ENCODE measurements around the gene PHF20.
"Not testable (repeated sequence)": the region's sequence is repeated elsewhere in the genome, so short reads cannot be mapped to it uniquely, and the experiment has no call there.

PHF20 gene

DNA sequence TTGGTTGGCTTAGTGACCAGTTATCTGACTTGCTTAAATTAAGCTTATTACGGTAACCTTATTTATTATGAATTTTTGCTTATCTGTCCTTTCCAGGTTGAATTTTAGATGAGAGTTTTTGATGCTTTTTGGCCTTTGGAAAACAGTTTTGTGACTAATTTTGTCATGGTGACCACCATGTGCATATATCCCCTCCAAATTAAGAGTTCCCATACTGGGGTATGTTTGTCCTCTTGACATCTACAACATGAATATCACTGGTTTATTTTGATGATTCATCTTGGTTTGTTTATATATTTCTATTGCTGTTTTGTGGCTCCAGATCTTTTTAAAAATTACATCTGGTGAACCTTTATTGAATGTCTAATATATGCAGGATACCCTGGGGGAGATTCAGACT, 61.4 kb downstream of the PHF20 start:
- no peak for DNase-seq

DNA sequence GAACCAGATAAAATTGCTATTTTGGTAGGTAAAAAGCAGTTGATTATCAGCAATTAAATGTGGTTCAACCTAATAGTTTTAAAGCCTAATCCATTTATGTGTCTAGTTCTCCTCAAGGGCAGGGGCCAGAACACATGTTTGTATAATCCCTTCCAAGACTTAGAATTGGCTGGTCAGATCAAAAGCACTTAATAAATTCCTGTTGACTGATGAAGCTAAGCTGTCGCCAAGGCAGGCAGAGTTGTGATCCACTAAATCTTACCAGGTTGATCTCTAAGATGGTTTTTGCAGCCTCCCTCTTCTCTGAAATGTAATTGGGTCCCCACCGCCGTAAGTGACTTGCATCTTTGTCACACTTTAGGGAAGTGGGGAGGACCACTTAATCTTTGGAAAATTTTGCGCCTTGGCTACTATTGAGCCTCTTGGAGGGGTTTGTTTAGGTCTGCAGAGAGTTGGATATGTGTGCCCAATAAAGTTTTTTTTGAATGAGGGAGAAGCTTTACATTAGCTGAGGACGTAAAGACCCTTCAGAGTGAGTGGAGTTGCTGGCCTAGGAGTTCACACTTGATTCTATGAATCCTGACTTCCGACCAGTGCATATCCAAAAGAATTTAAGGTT, 65.9 kb downstream of the PHF20 start:
- no peak for DNase-seq

DNA sequence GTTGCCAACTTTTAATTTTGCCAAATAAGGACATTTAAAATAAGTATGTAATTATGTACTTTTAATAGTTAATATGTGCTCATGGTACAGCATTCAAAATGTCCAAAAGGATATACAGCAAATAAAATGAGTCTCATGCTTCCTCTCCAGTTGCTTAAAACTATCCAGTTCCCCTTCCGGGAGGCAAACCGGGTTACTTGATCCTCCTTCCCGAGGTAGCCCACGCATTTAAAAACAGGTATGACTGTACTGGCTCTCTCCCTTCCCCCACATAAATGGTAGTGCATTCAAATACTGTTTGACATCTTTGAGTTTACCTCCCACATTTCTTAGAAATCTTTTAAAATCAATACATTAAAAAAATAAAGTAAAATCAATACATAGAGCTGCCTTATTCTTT, 66.4 kb downstream of the PHF20 start:
- DNase-seq: no peak

DNA sequence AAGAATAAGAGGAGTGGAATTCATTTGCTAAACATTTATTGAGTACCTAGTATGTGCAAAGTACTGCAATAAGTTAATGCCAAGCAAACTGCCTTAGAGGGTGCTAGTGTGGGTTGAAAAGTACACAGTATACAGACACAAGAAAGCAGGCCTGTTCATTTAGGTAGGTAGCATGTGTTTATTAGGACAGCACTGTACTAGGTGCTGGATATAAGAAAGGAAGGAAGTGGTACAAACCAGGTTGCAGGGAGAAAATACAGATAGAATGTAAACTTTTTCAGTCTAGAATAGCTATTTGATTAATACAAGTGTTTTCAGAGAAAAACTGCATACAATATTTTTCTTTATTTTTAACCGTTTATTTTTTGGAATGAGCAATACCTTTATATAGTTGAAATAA, 68.1 kb downstream of the PHF20 start:
- no peak for DNase-seq

DNA sequence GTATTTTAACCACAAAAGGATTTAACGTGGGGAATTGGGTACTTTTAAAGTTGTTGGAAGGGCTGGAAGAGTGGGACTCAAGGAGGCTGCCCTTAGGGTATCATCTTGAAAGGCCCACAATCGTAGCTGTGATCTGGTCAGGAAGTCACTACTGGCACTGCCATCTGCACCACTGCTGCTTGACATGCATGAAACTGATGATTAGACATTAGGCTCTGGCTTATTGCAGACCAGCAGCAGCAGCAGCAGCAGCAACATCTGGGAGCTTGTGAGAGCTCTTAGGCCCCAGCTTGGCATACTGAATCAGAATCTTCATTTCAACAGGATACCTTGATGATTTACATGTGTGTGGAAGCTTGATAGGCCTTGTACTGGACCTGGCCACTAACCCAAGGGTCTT, 68.6 kb downstream of the PHF20 start:
- no peak for DNase-seq

DNA sequence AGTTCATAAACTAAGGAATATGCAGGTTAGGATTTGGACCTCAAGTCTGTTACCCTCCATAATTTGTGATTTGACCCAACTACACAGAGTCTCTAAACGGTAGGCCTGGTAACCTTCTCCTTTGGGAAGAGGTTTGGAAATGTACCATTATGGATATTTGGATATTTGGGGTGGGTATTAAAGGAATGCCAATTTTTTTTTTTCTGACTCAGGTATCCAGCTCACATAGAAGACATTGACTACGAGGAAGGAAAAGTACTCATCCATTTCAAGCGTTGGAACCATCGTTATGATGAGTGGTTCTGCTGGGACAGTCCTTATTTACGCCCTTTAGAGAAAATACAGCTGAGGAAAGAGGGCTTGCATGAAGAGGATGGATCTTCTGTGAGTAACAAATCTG, 70.5 kb downstream of the PHF20 start:
- no peak for DNase-seq

DNA sequence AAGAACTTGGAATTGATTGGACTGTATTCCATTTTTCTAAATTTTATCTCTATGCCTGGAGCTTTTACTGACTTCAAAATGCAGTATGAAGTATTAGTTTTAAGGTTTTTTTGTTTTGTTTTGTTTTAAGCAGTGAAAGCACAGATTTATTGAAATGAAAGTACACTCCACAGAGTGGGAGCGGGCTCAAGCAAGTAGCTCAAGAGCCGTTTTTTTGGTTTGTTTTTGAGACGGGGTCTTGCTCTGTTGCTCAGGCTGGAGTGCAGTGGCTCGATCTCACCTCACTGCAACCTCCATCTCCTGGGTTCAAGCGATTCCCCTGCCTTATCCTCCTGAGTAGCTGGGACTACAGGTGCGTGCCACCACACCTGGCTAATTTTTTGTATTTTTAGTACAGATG, 72.1 kb downstream of the PHF20 start:
- not testable (repeated sequence) for DNase-seq

DNA sequence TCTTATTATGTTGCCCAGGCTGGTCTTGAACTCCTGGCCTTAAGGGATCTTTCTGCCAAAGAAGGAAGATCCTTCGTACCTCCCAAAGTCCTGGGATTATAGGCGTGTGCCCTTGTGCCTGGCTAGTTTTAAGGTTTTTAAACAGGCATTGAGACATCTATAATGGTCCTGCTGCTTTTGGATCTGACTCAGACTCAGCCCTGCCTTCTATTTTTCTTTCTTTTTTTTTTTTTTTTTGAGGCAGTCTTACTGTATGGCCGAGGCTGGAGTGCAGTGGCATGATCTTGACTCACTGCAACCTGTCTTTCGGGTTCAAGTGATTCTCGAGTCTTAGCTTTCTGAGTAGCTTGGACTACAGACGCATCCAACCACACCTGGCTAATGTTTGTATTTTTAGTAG, 73.7 kb downstream of the PHF20 start:
- DNase-seq: no peak

DNA sequence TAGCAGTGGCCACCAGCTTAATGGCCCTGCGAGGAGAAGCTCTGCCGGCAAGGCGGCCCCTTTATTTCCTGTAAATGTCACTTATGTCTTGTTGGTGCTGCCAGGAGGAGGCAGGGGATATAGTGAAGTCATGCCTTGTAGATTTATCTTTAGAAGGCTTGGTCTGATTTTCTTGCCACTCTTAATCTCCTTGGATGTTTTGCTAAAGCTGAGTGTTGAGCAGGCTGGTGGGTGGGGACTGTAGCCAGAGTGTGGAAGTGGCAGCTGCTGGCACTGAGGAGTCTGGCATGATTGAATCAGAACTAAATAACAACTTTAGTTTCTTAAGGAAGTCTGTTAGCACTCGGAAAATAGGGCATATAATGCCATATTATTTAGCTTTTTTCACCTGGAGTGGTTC, 77.9 kb downstream of the PHF20 start:
- peak in 28 of 56 donors; percentile 3 to 57 (median 16) for DNase-seq

DNA sequence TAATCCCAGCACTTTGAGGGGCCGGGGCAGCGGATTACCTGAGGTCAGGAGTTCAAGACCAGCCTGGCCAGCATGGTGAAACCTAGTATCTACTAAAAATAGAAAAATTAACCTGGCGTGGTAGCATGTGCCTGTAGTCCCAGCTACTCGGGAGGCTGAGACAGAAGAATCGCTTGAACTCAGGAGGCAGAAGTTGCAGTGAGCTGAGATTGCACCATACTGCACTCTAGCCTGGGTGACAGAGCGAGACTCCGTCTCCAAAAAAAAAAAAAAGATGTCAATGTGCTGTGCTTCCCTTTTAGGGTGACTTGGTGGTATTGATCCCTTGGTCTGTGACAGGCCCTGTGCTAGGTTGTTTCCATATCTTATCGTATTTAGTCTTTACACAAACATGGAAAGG, 79.8 kb downstream of the PHF20 start:
- DNase-seq: peak in 1 of 56 donors; percentile 11

DNA sequence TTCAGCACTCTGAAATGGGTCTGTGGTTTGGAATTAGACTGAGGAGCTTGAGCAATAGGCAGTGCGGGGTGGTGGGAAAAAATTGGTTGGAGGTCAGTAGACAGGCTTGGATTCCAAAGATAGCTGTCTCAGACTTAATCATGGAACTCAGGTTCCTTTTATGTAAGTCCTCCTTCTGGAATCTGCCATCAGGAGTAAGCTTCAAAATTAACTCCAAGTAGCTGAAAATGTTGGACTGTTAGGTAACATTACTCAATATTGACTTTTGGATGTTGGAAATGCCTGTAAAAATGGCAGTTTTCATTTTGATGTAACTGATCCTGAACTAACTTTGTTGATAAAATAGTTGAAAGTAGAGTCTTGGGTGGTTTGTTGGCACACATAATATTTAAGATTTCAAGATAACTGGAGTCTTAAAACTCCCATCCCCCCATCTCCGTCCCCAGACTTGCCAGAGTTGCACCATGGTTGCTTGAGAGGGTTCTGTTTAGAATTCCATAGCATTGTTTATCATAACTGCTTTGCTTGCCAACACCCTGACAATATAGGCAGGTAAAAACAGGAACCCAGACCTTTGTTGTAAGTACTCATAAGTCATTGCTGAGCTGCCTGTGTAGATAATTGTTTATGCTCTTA, 83.0 kb downstream of the PHF20 start:
- DNase-seq: no peak

DNA sequence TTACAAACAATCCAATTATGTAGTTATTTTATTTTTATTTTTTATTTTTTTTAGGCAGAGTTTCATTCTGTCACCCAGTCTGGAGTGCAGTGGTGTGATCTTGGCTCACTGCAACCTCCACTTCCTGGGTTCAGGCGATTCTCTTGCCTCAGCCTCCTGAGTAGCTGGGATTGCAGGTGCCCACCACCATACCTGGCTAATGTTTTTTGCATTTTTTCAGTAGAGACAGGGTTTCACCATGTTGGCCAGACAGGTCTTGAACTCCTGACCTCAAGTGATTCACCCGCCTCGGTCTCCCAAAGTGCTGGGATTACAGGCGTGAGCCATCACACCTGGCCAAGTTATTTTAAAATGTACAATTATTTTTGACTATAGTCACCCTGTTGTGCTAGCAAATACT, 83.8 kb downstream of the PHF20 start:
- DNase-seq: not testable (repeated sequence)

DNA sequence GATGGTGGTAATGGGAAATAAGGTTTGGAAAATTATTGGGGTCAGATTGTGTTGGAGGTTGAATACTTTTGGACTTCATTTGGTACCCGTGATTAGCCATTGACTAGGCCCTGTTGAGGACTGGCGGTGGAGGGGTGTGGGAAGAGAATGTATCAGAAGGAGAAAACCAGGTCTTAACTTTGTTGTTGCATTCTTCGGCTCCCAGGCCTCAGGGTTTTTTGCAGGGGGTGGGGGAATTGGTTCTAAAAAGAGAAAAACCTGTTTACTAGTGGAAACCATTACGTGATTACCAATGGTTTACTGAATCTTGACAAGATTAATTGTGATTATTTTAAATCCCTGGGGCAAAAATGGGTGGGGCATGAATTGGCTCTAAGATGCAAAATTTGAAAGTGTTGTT, 85.1 kb downstream of the PHF20 start:
- no peak for DNase-seq

DNA sequence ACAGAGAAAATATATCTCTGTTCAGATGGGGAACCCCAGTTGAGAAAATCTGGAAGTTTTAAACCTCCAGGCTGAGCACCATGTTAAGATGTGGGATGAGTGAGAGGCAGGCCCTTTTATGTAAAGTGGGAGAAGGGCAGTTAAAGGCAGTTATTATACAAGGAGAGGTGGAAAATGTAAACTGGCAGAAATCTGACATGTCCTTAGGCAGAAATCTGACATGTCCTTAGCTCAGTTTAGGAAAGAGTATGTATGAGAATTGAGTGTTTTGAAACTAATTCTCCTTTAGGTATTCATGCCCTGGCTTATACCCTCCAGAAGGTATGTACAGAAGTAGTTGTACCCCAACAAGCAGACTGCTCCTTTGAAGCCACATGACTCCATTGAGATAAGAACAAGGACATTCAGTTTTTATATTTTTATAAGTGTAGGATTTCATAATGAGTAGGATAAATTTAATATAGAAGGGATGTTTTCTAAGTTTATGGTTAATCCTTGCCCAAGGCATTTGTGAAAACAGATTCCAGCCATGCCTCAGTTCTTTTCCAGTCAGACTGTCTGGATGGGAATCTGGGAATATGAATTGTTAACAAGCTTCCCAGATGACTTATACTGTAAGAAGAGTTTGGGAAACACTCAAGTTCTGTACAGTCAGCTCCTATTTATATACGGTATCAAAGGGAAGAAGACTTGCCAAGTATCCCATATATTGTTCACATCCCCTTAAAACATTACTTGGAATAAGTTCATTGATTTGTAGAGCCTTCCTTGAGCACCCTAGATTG, 94.8 kb downstream of the PHF20 start:
- no peak for DNase-seq

DNA sequence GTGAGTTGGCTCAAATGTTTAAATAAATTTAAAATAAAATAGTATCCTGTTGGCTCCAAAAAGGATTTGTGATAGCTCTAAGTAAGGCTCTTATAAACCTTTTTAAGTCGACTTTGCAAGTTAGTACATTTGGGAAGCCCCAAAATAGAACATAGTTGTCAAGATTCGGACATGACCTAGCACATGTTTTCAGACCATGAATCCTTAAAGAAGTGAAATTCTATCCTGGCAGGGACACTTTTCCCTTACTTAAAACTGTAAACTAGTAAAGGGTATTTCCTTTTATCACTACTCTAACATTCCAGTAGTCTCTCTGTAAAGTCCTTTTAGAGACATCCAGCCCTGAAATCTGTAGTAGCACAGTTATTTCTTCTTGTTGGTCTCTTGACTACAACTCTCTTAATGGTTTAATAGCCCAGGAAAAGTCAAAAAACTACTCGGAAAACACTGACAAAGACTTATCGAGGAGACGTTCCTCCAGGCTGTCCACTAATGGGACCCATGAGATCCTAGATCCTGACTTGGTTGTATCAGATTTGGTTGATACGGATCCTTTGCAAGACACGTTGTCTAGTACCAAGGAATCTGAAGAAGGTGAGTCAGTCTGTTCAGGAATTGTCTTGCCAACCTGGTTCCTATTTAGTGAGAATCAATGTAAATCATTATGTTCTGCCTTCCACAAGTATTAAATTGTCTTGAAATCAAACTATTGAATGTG, 98.9 kb downstream of the PHF20 start:
- no peak for DNase-seq

DNA sequence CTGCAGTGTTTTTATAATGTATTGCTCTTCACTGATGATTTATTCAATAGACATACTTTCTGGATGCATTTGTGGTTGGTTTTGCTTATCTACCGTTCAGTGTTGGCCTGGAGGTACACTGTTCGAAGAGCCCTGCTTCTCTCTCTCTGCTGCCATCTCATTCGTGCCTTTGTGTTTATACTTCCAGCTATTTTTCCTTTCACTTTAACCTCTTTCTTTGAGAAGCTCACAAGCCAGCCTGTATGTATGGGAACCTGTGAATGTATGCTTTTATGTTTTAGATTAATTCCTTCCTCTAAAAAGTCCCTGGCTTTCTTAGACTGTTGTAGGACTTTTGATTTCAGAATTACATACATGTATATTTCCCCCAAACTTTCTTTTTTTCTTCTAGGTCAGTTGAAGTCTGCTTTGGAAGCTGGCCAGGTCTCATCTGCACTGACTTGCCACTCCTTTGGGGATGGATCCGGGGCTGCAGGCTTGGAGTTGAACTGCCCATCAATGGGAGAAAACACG, 99.5 kb downstream of the PHF20 start:
- peak in 1 of 56 donors; percentile 27 for DNase-seq

DNA sequence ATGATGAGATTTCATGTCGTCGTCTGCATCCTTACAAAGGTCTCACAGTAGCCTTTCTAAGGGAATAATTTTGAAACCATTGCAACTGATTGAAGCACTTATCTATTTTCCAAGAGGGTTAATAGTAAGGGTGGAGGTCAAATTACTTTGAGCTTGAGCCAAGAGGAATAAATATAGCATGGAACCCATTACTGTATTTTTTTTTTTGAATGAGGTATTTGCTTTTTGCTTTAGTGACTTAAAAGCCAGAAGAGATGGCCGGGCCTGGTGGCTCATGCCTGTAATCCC, 104.2 kb downstream of the PHF20 start:
- DNase-seq: no peak

DNA sequence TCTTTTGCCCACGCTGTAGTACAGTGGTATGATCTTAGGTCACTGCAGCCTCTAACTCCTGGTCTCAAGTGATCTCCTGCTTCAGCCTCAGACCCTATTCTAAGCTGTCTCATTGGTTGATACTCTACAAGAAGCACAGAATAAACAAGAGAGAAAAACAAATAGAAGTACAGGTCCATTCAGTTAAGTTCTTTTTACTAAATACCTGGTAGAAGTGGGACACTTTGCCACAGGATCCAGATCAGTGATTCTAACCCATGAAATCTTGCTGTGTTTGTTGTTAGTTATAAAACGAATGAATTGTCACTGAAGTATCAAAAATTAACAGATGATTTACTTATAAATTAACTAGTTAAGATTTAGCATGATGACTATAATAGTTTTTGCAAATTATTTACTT, 105.8 kb downstream of the PHF20 start:
- DNase-seq: no peak

DNA sequence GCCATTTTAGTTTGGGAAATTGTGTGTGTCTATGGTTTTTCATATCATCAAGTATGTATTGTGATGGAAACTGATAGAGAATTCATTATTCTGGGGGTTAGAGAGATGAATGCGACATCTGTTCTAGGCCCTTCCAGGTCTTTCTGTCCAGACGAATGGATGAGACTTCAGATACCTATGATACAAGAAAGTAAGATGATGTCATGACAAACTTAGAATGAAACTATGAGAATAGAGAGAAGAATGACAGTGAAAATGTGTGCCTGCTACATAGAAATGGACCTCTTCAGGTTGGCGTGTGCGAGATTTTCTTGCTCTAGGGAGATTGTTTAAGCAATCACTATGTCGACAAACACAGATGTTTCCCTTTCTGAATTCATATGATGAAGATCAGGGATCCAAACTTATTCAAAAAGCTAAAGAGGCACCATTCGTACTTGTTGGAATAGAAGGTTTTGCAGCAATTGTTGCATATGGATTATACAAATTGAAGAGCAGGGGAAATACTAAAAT, 106.4 kb downstream of the PHF20 start:
- no peak for DNase-seq

DNA sequence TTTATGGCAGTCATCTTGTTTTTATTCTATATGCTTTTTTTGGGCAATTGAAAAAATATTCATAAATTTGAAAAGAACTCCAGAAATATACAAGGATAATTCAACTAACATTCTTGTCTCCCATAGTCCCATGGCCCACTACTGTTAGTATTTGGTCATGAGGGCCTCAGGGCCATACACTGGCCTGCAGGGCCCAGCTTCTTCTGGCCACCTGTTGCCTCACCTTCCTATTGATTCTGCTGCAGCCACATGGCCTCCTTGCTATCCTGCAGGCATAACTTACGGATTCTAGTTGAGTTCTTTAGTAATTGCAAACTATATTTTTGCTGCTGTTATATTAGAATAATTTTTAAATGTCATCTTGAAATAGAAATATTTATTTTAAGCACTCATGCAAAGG, 109.9 kb downstream of the PHF20 start:
- no peak for DNase-seq

DNA sequence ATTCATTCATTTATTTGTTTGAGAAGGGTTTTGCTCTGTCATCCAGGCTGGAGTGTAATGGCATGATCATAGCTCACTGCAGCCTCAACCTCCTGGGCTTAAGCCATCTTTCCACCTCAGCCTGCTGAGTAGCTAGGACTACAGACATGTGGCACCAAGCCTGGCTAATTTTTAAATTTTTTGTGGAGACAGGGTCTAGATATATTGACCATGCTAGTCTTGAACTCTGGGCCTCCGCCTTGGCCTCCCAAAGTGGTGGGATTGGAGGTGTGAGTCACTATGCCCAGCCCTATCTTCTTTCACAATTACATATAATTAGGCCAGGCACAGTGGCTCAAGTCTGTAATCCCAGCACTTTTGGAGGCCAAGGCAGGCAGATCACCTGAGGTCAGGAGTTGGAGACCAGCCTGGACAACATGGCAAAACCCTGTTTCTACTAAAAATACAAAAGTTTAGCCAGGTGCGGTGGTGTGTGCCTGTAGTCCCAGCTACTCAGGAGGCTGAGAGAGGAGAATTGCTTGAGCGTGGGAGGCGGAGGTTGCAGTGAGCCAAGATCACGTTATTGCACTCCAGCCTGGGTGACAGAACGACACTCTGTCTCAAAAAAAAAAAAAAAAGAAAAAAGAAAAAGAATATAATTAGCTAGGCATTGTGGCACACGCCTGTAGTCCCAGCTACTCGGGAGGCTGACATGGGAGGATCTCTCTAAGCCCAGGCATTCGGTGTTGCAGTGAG, 110.8 kb downstream of the PHF20 start:
- DNase-seq: not testable (repeated sequence)
